ENCODE data around the gene SETD3. TPM values are rescaled to one million over a fixed set of nuclear protein-coding genes. Genes with fewer than 3 reads are reported as not detected.

The SETD3 gene
- total and polyA plus RNA-seq, 8 donors: 36.3 to 78.7 (median 40.5) TPM

- no peaks in the 10 kb centered on the region for H3K4me1 ChIP-seq
- ATAC-seq: peak; percentile 14
- H3K36me3 ChIP-seq: peaks cover 0 to 88% of the 10 kb centered on the region in 2 donors
- no peak overlapping the region for H3K4me3 ChIP-seq
- TF ChIP-seq, protein P1, sequence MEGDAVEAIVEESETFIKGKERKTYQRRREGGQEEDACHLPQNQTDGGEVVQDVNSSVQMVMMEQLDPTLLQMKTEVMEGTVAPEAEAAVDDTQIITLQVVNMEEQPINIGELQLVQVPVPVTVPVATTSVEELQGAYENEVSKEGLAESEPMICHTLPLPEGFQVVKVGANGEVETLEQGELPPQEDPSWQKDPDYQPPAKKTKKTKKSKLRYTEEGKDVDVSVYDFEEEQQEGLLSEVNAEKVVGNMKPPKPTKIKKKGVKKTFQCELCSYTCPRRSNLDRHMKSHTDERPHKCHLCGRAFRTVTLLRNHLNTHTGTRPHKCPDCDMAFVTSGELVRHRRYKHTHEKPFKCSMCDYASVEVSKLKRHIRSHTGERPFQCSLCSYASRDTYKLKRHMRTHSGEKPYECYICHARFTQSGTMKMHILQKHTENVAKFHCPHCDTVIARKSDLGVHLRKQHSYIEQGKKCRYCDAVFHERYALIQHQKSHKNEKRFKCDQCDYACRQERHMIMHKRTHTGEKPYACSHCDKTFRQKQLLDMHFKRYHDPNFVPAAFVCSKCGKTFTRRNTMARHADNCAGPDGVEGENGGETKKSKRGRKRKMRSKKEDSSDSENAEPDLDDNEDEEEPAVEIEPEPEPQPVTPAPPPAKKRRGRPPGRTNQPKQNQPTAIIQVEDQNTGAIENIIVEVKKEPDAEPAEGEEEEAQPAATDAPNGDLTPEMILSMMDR (IDR thresholded peaks at IDR 0.05): no peak
- no peaks in the 10 kb centered on the region for H3K9me3 ChIP-seq
- intact Hi-C loops (cut with DNase I): no loop called here
- DNase-seq: peak in 1 of 4 donors; percentile 57
- no peaks in the 10 kb centered on the region for H3K27me3 ChIP-seq
- no peak overlapping the region for H3K27ac ChIP-seq
Measured at GRCh38 chr14:99511421-99512109, 30.9 kb upstream of the SETD3 start.

- Histone ChIP-seq H3K9me3 (no peaks in the 10 kb centered on the region), H3K4me1 (no peaks in the 10 kb centered on the region), H3K27me3 (no peaks in the 10 kb centered on the region), H3K27ac (no peak overlapping the region), H3K4me3 (no peak overlapping the region), H3K36me3 (peaks cover 0 to 95% of the 10 kb centered on the region in 2 donors)
- intact Hi-C loops (cut with DNase I): no loop called here
- DNase-seq: peak in 1 of 4 donors; percentile 60
- no peak for ATAC-seq
- TF ChIP-seq, protein P1 (IDR thresholded peaks at IDR 0.05): no peak
Measured at GRCh38 chr14:99510556-99511139, 30.0 kb upstream of the SETD3 start.

DNA sequence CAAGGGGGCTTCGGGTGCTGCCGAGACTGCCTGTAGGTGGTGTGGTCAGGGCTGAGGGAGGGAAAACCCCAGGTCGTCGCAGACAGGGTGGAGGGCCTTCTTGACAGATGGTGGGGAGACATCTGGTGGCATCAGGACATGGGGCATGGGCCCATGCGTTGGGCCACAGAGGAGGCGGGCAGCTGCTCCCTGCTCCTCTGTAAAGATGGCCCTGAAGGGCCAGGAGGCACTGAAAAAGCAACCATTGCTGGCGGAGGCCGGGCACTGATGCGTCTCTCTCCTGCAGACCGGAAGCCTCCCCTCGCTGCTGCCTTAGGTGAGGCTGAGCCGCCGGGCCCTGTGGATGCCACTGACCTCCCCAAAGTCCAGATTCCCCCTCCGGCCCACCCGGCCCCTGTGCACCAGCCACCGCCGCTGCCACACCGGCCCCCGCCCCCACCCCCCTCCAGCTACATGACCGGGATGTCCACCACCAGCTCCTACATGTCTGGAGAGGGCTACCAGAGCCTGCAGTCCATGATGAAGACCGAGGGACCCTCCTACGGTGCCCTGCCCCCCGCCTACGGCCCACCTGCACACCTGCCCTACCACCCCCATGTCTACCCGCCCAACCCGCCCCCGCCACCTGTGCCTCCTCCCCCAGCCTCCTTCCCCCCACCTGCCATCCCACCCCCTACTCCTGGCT is 29.4 kb upstream of the SETD3 start:
- ATAC-seq: no peak
- peaks cover 0 to 97% of the 10 kb centered on the region in 2 donors for H3K36me3 ChIP-seq
- no peak overlapping the region for H3K27ac ChIP-seq
- no peaks in the 10 kb centered on the region for H3K27me3 ChIP-seq
- TF ChIP-seq, protein P1 (IDR thresholded peaks at IDR 0.05): no peak
- no peaks in the 10 kb centered on the region for H3K9me3 ChIP-seq
- peak in 1 of 4 donors; percentile 71 for DNase-seq
- H3K4me3 ChIP-seq: no peak overlapping the region
- no peaks in the 10 kb centered on the region for H3K4me1 ChIP-seq
- intact Hi-C loops (cut with DNase I): no loop called here

GRCh38 chr14:99508896-99509629 is 28.4 kb upstream of the SETD3 start:
- Histone ChIP-seq H3K36me3 (peaks cover 0 to 98% of the 10 kb centered on the region in 2 donors), H3K27ac (no peak overlapping the region), H3K27me3 (no peaks in the 10 kb centered on the region), H3K4me3 (no peak overlapping the region), H3K9me3 (no peaks in the 10 kb centered on the region), H3K4me1 (no peaks in the 10 kb centered on the region)
- intact Hi-C loops (cut with DNase I): no loop called here
- ATAC-seq (no peak), DNase-seq (peak in 1 of 4 donors; percentile 63)
- TF ChIP-seq, protein P1 (IDR thresholded peaks at IDR 0.05): no peak

Measured in left lung (tissue), 10 donors.